Measurements from ENCODE around the gene DIP2A. TPM values are rescaled to one million over a fixed set of nuclear protein-coding genes. Genes with fewer than 3 reads are reported as not detected.

The DIP2A gene
- total RNA-seq, 1 experiment from 2014 or later = 19.4 TPM

GRCh38 chr21:46421191-46421750, 37.4 kb upstream of the DIP2A start:
- no peak for DNase-seq
- Histone ChIP-seq H3K36me3 (replicated peaks; ENCODE audit: control insufficient read depth, insufficient read depth, low read length) (peaks cover under 1% of the 10 kb centered on the region), H3K4me3 (ENCODE audit: insufficient read depth, low read depth, low read length) (no peak overlapping the region), H3K27me3 (ENCODE audit: control insufficient read depth, insufficient read depth, low read length) (no peaks in the 10 kb centered on the region)

GRCh38 chr21:46421756-46422555, 36.7 kb upstream of the DIP2A start:
- DNase-seq = no peak
- Histone ChIP-seq H3K36me3 (replicated peaks; ENCODE audit: control insufficient read depth, insufficient read depth, low read length) (no peaks in the 10 kb centered on the region; the same call in none of the 2 replicates), H3K27me3 (ENCODE audit: control insufficient read depth, insufficient read depth, low read length) (no peaks in the 10 kb centered on the region), H3K4me3 (ENCODE audit: insufficient read depth, low read depth, low read length) (no peak overlapping the region)

- H3K4me3 ChIP-seq (ENCODE audit: insufficient read depth, low read depth, low read length) = no peak overlapping the region
- peak; percentile 35 for DNase-seq
- no peaks in the 10 kb centered on the region for H3K27me3 ChIP-seq (ENCODE audit: control insufficient read depth, insufficient read depth, low read length)
- H3K36me3 ChIP-seq (replicated peaks; ENCODE audit: control insufficient read depth, insufficient read depth, low read length) = peaks cover 2% of the 10 kb centered on the region
Observed at GRCh38 chr21:46422636-46423241, 36.0 kb upstream of the DIP2A start.

- peaks cover 5% of the 10 kb centered on the region for H3K36me3 ChIP-seq (replicated peaks; ENCODE audit: control insufficient read depth, insufficient read depth, low read length)
- peak; percentile 73 for DNase-seq
- H3K27me3 ChIP-seq (ENCODE audit: control insufficient read depth, insufficient read depth, low read length) = no peaks in the 10 kb centered on the region
- H3K4me3 ChIP-seq (ENCODE audit: insufficient read depth, low read depth, low read length) = no peak overlapping the region
Observed at GRCh38 chr21:46423546-46424038, 35.1 kb upstream of the DIP2A start.

GRCh38 chr21:46424039-46424591, 34.6 kb upstream of the DIP2A start:
- H3K4me3 ChIP-seq (ENCODE audit: insufficient read depth, low read depth, low read length) = no peak overlapping the region
- peak; percentile 82 for DNase-seq
- H3K36me3 ChIP-seq (replicated peaks; ENCODE audit: control insufficient read depth, insufficient read depth, low read length) = peaks cover 7% of the 10 kb centered on the region
- no peaks in the 10 kb centered on the region for H3K27me3 ChIP-seq (ENCODE audit: control insufficient read depth, insufficient read depth, low read length)

- H3K4me3 ChIP-seq (ENCODE audit: insufficient read depth, low read depth, low read length) = no peak overlapping the region
- H3K27me3 ChIP-seq (ENCODE audit: control insufficient read depth, insufficient read depth, low read length) = no peaks in the 10 kb centered on the region
- peak; percentile 63 for DNase-seq
- H3K36me3 ChIP-seq (replicated peaks; ENCODE audit: control insufficient read depth, insufficient read depth, low read length) = peaks cover 7% of the 10 kb centered on the region
Observed at GRCh38 chr21:46424621-46425020, 34.1 kb upstream of the DIP2A start.

GRCh38 chr21:46425041-46425440, 33.6 kb upstream of the DIP2A start:
- no peak overlapping the region for H3K4me3 ChIP-seq (ENCODE audit: insufficient read depth, low read depth, low read length)
- H3K36me3 ChIP-seq (replicated peaks; ENCODE audit: control insufficient read depth, insufficient read depth, low read length) = peaks cover 8% of the 10 kb centered on the region
- peak; percentile 40 for DNase-seq
- H3K27me3 ChIP-seq (ENCODE audit: control insufficient read depth, insufficient read depth, low read length) = no peaks in the 10 kb centered on the region

- Histone ChIP-seq H3K36me3 (replicated peaks; ENCODE audit: control insufficient read depth, insufficient read depth, low read length) (peaks cover 9% of the 10 kb centered on the region), H3K27me3 (ENCODE audit: control insufficient read depth, insufficient read depth, low read length) (no peaks in the 10 kb centered on the region)
Observed at GRCh38 chr21:46425571-46425970, 33.1 kb upstream of the DIP2A start.

GRCh38 chr21:46426313-46427046, 32.2 kb upstream of the DIP2A start:
- Histone ChIP-seq H3K27me3 (ENCODE audit: control insufficient read depth, insufficient read depth, low read length) (no peaks in the 10 kb centered on the region), H3K36me3 (replicated peaks; ENCODE audit: control insufficient read depth, insufficient read depth, low read length) (peaks cover 10% of the 10 kb centered on the region), H3K4me3 (ENCODE audit: insufficient read depth, low read depth, low read length) (no peak overlapping the region)
- DNase-seq = peak; percentile 51

More at GRCh38 chr21:46425571-46425970, 33.1 kb upstream of the DIP2A start:
- DNase-seq = peak; percentile 51
- H3K4me3 ChIP-seq (ENCODE audit: insufficient read depth, low read depth, low read length) = no peak overlapping the region

- no peak overlapping the region for H3K4me3 ChIP-seq (ENCODE audit: insufficient read depth, low read depth, low read length)
Observed at GRCh38 chr21:46427516-46427915, 31.2 kb upstream of the DIP2A start.

GRCh38 chr21:46428286-46428685, 30.4 kb upstream of the DIP2A start:
- Histone ChIP-seq H3K36me3 (replicated peaks; ENCODE audit: control insufficient read depth, insufficient read depth, low read length) (peaks cover 20% of the 10 kb centered on the region), H3K27me3 (ENCODE audit: control insufficient read depth, insufficient read depth, low read length) (no peaks in the 10 kb centered on the region), H3K4me3 (ENCODE audit: insufficient read depth, low read depth, low read length) (no peak overlapping the region)
- DNase-seq = peak; percentile 50

More at GRCh38 chr21:46427516-46427915, 31.2 kb upstream of the DIP2A start:
- Histone ChIP-seq H3K36me3 (replicated peaks; ENCODE audit: control insufficient read depth, insufficient read depth, low read length) (peaks cover 19% of the 10 kb centered on the region), H3K27me3 (ENCODE audit: control insufficient read depth, insufficient read depth, low read length) (no peaks in the 10 kb centered on the region)
- DNase-seq = peak; percentile 26

GRCh38 chr21:46428987-46429710, 29.5 kb upstream of the DIP2A start:
- Histone ChIP-seq H3K36me3 (replicated peaks; ENCODE audit: control insufficient read depth, insufficient read depth, low read length) (peaks cover 21% of the 10 kb centered on the region), H3K4me3 (ENCODE audit: insufficient read depth, low read depth, low read length) (no peak overlapping the region), H3K27me3 (ENCODE audit: control insufficient read depth, insufficient read depth, low read length) (no peaks in the 10 kb centered on the region)
- peak; percentile 46 for DNase-seq

- DNase-seq = peak; percentile 49
- Histone ChIP-seq H3K36me3 (replicated peaks; ENCODE audit: control insufficient read depth, insufficient read depth, low read length) (peaks cover 21% of the 10 kb centered on the region), H3K4me3 (ENCODE audit: insufficient read depth, low read depth, low read length) (no peak overlapping the region), H3K27me3 (ENCODE audit: control insufficient read depth, insufficient read depth, low read length) (no peaks in the 10 kb centered on the region)
Observed at GRCh38 chr21:46429754-46430681, 28.7 kb upstream of the DIP2A start.
